ENCODE measurements around the gene OXT.

Gene OXT

DNA sequence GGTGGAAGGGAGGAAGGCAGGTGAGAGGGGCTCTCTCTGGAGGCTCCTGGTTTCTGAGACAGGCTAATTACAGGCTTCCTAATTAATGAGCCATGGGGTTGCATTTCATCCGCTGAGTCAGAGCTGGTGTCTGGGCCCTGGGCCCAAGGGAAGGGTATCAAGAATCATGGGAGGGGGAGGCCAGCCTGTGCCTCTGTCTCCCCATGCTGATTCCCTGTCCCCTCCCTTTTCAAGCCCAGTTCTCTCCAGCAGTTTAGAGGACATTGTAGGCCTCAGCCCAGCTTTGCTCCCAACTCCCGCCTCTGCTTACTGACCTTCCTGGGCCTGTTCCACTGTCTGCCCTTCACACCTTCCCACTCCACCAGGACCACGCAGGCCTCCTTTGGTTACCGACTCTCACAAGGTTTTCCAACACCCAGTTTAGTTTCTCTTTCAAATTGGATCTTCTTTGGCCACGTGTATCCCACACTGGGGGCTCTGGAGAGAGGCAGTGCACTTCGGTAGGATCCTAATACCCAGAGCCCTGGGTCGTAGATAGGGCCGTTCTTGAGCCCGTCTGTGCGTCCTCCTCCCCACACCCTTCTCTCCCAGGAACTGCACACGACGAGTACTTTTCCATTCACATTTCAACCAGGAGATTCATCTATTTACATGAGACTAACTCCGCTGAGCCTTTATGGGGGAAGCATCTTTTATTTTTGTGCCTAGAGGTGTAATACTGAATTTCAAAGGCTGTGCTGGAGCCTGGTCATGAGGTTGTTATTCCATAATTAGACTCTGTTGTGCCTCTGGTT, 31.4 kb downstream of the OXT start:
- TF ChIP-seq, protein P1, sequence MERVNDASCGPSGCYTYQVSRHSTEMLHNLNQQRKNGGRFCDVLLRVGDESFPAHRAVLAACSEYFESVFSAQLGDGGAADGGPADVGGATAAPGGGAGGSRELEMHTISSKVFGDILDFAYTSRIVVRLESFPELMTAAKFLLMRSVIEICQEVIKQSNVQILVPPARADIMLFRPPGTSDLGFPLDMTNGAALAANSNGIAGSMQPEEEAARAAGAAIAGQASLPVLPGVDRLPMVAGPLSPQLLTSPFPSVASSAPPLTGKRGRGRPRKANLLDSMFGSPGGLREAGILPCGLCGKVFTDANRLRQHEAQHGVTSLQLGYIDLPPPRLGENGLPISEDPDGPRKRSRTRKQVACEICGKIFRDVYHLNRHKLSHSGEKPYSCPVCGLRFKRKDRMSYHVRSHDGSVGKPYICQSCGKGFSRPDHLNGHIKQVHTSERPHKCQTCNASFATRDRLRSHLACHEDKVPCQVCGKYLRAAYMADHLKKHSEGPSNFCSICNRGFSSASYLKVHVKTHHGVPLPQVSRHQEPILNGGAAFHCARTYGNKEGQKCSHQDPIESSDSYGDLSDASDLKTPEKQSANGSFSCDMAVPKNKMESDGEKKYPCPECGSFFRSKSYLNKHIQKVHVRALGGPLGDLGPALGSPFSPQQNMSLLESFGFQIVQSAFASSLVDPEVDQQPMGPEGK (CRISPR knock-in tag; IDR thresholded peaks at IDR 0.05; ENCODE audit: borderline replicate concordance) = no peak
- TF ChIP-seq ZC3H10 (CRISPR knock-in tag; IDR thresholded peaks at IDR 0.05) (no peak), RARB (CRISPR knock-in tag; IDR thresholded peaks at IDR 0.05) (no peak), ZFP3 (CRISPR knock-in tag; IDR thresholded peaks at IDR 0.05) (no peak), SNAI2 (CRISPR knock-in tag; IDR thresholded peaks at IDR 0.05) (no peak), ZNF70 (CRISPR knock-in tag; IDR thresholded peaks at IDR 0.05) (no peak), ESRRG (CRISPR knock-in tag; IDR thresholded peaks at IDR 0.05) (no peak), ZNF8 (CRISPR knock-in tag; IDR thresholded peaks at IDR 0.05) (no peak), ZFP30 (CRISPR knock-in tag; IDR thresholded peaks at IDR 0.05) (no peak), GLIS3 (CRISPR knock-in tag; IDR thresholded peaks at IDR 0.05) (no peak), TOX (CRISPR knock-in tag; IDR thresholded peaks at IDR 0.05; ENCODE audit: borderline replicate concordance) (no peak), ISL1 (CRISPR knock-in tag; IDR thresholded peaks at IDR 0.05) (no peak)
- TF ChIP-seq, protein P2, sequence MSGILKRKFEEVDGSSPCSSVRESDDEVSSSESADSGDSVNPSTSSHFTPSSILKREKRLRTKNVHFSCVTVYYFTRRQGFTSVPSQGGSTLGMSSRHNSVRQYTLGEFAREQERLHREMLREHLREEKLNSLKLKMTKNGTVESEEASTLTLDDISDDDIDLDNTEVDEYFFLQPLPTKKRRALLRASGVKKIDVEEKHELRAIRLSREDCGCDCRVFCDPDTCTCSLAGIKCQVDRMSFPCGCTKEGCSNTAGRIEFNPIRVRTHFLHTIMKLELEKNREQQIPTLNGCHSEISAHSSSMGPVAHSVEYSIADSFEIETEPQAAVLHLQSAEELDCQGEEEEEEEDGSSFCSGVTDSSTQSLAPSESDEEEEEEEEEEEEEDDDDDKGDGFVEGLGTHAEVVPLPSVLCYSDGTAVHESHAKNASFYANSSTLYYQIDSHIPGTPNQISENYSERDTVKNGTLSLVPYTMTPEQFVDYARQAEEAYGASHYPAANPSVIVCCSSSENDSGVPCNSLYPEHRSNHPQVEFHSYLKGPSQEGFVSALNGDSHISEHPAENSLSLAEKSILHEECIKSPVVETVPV (CRISPR knock-in tag; IDR thresholded peaks at IDR 0.05) = no peak
- no peak; the same call in 2 of the 3 replicates for ATAC-seq

DNA sequence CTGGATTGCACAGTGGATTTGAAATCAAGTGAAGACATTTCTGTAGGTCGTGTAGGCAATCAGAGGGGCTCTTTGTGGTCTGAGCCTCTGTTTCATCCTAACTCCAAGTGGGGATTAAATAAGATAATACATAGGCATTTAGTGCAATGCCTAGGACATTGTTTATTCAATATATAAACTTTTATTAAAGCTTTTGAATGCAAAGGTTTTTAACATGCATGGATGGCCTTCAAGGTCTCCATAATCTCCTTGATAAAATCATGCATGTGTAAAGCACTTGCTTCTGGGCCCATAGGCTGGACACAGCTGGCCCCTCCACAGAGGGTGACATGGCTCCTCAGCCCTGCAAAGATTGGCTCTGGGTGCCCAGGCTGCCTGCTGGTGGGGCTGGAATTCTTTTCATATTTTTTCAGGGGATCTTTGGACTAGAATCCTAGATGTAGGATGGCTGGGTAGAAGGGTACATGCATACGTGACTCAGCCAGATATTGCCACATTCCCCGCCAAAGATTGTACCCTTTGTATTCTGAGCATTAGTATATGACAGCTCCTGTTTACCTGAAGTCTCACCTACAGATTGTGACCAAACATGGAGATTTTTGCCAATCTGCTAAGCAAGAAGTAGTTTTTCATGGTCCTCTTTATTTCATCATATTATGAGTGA, 32.1 kb downstream of the OXT start:
- TF ChIP-seq ARNTL (CRISPR knock-in tag; IDR thresholded peaks at IDR 0.05; ENCODE audit: borderline replicate concordance, low read depth) (no peak), SNAI2 (CRISPR knock-in tag; IDR thresholded peaks at IDR 0.05) (no peak), TCF4 (CRISPR knock-in tag; IDR thresholded peaks at IDR 0.05; ENCODE audit: borderline replicate concordance) (no peak), ZFP3 (CRISPR knock-in tag; IDR thresholded peaks at IDR 0.05) (no peak), ISL1 (CRISPR knock-in tag; IDR thresholded peaks at IDR 0.05) (no peak), ESRRG (CRISPR knock-in tag; IDR thresholded peaks at IDR 0.05) (no peak), TOX (CRISPR knock-in tag; IDR thresholded peaks at IDR 0.05; ENCODE audit: borderline replicate concordance) (no peak), OSR1 (CRISPR knock-in tag; IDR thresholded peaks at IDR 0.05) (no peak), CSDC2 (CRISPR knock-in tag; IDR thresholded peaks at IDR 0.05) (no peak), BACH2 (CRISPR knock-in tag; IDR thresholded peaks at IDR 0.05; ENCODE audit: borderline replicate concordance) (no peak), GLIS3 (CRISPR knock-in tag; IDR thresholded peaks at IDR 0.05) (no peak), ZC3H10 (CRISPR knock-in tag; IDR thresholded peaks at IDR 0.05) (no peak), RARB (CRISPR knock-in tag; IDR thresholded peaks at IDR 0.05) (no peak), PPARA (CRISPR knock-in tag; IDR thresholded peaks at IDR 0.05; ENCODE audit: borderline replicate concordance) (no peak), ZNF8 (CRISPR knock-in tag; IDR thresholded peaks at IDR 0.05) (no peak), ZNF565 (CRISPR knock-in tag; conservative IDR thresholded peaks at IDR 0.05; ENCODE audit: low read depth) (no peak)
- TF ChIP-seq, protein P3, sequence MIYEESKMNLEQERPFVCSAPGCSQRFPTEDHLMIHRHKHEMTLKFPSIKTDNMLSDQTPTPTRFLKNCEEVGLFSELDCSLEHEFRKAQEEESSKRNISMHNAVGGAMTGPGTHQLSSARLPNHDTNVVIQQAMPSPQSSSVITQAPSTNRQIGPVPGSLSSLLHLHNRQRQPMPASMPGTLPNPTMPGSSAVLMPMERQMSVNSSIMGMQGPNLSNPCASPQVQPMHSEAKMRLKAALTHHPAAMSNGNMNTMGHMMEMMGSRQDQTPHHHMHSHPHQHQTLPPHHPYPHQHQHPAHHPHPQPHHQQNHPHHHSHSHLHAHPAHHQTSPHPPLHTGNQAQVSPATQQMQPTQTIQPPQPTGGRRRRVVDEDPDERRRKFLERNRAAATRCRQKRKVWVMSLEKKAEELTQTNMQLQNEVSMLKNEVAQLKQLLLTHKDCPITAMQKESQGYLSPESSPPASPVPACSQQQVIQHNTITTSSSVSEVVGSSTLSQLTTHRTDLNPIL (CRISPR knock-in tag; IDR thresholded peaks at IDR 0.05; ENCODE audit: low read depth) = no peak
- TF ChIP-seq, protein P4, sequence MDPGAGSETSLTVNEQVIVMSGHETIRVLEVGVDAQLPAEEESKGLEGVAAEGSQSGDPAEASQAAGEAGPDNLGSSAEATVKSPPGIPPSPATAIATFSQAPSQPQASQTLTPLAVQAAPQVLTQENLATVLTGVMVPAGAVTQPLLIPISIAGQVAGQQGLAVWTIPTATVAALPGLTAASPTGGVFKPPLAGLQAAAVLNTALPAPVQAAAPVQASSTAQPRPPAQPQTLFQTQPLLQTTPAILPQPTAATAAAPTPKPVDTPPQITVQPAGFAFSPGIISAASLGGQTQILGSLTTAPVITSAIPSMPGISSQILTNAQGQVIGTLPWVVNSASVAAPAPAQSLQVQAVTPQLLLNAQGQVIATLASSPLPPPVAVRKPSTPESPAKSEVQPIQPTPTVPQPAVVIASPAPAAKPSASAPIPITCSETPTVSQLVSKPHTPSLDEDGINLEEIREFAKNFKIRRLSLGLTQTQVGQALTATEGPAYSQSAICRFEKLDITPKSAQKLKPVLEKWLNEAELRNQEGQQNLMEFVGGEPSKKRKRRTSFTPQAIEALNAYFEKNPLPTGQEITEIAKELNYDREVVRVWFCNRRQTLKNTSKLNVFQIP (CRISPR knock-in tag; IDR thresholded peaks at IDR 0.05; ENCODE audit: borderline replicate concordance, low read depth) = no peak
- TF ChIP-seq, protein P1 (CRISPR knock-in tag; IDR thresholded peaks at IDR 0.05; ENCODE audit: borderline replicate concordance) = no peak
- ATAC-seq = no peak; the same call in 2 of the 3 replicates

Data from SK-N-SH treated with all-trans-retinoic acid at 6 μM for 48 hours (cell line).